Right cardiac atrium (tissue), 5 donors: Measurements from ENCODE around the gene TOMM20L. TPM values are rescaled to one million over a fixed set of nuclear protein-coding genes. Genes with fewer than 3 reads are reported as not detected.

Experiments used
- ATAC-seq, 2 donors: fragments of 200-7000 bp; cut with Tn5 transposase; one replicate each; pipeline versions ENCODE4 v1.8.0 to v1.9.1; 2020; ENCODE audit warnings: moderate library complexity in 2 of 2, mild to moderate bottlenecking in 1 of 2
- DNase-seq, 3 donors: peaks; one replicate each; pipeline ENCODE4 v3.0.0-alpha.2; 2020
- H3K27ac ChIP-seq: one replicate; pipeline ENCODE4 v1.5.1; 2013; ENCODE audit warnings: mild to moderate bottlenecking, low read length, control low read depth, moderate library complexity
- H3K27me3 ChIP-seq: one replicate; pipeline ENCODE4 v1.6.1; 2013; ENCODE audit not compliant: control insufficient read depth, insufficient read depth
- H3K4me1 ChIP-seq: one replicate; pipeline ENCODE4 v1.6.1; 2013; ENCODE audit warnings: low read length; ENCODE audit not compliant: control insufficient read depth, insufficient read depth
- H3K4me3 ChIP-seq: one replicate; pipeline ENCODE4 v1.5.1; 2013; ENCODE audit warnings: low read length, control low read depth
- H3K9me3 ChIP-seq: one replicate; pipeline ENCODE4 v1.6.1; 2013; ENCODE audit warnings: low read length; ENCODE audit not compliant: control insufficient read depth
- WGBS: extraction: QIAGEN DNeasy Blood & Tissue Kit; methylation state at CpG from one replicate; pipeline ENCODE4 v1.1.7; 2013; 5-methylcytosine and 5-hydroxymethylcytosine counted together
- intact Hi-C, 4 donors: fragments of 100-400 bp; cut with DNase I; formaldehyde crosslinking; loops; one replicate each; pipeline versions ENCODE4 v1.11.0 to v1.14.0; 2022 to 2023
- polyA plus RNA-seq: library from polyadenylated mRNA; stranded (reverse); fragments of 200-250 nt; gene quantifications from one replicate; pipeline ENCODE4 v1.2.3, GENCODE V29; 2013
- total RNA-seq, 4 donors: library from RNA; stranded (reverse); fragmentation: NEBNext Ultra II Directional; extraction: Animal tissue kit (Norgen Biotek cat#: 25700); gene quantifications; one replicate each; pipeline ENCODE4 v1.2.1, GENCODE V29; 2021
- donor health status: healthy with polysubstance abuse.
- donor health status: DM: no; HTN: yes; CAD: no.
- donor health status: DM: no; HTN: no; CAD: no.
- donor health status: DM: no; HTN: yes; CAD: no; lungs with severe emphysema.
- donor health status: DM: yes; HTN: yes; CAD: no.

The TOMM20L gene
- total and polyA plus RNA-seq, 5 donors, result not detected

DNA sequence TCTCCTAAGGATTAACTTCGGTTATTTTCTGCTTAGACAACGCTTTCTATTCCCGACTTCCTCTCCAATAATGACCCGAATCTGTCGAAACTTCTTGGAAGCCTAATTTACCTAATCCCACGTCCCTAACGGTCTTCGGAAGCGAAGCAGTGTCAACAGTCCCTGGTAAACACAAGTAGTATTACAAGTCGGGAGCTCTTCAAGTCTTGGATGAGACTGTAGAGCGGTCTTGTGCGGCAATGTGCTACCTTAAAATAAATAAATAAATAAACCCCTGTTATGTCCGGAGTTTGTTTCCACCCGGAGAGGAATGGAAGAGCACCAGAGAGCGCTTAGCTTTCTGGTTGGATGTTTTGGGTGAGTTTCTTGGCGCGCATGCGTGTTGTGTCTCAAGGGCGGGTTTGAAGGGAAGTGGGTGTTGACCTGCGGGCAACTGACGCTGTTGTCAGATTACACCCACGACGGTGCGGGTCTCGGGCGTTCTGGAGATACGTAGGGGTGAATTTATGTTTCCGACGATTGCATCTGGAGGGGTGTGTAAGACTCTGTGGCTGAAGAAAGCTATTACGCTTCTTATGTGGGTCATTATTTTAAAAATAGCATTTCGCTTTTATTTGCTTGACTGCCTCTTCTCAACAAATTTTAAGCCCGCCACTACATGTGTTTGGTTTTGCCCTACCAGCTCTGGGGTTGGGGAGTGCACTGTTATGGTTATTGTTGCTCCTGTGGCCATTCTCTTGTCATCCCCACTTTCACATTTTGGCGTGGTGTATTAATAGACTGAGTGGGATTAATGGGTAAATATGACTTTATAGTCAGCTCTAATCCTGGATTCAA lies 31.8 kb downstream of the TOMM20L start, which contains the start of the genes KIAA0586 and TIMM9:
TSS of gene KIAA0586 (plus strand) at position 439 of the 837 bp plus-strand sequence. CDS start 546 bp downstream, outside the sequence.
TSS of gene TIMM9 (minus strand) at position 251 of the 837 bp plus-strand sequence. CDS start 15,586 bp downstream, outside the sequence.
- Histone ChIP-seq H3K27ac (peak within 1 kb of the TSS; percentile 92), H3K4me1 (no peaks in the 10 kb centered on the region), H3K4me3 (peak within 1 kb of the TSS; percentile 67), H3K27me3 (no peaks in the 10 kb centered on the region), H3K9me3 (no peaks in the 10 kb centered on the region)
- DNase-seq (peak; percentile 97 to 98 (median 97)), ATAC-seq (peak; percentile 98)
- intact Hi-C loops, result no loop called here
- WGBS, result under 1% methylated on average over 33 of the region's 33 CpGs

GRCh38 chr14:58428118-58428683 lies 32.5 kb downstream of the TOMM20L start:
- intact Hi-C loops, result no loop called here
- ATAC-seq, result peak; percentile 30 to 45
- Histone ChIP-seq H3K4me1 (no peaks in the 10 kb centered on the region), H3K27ac (no peak overlapping the region), H3K27me3 (no peaks in the 10 kb centered on the region), H3K4me3 (peak overlapping the region; percentile 67), H3K9me3 (no peaks in the 10 kb centered on the region)
- 0% methylated on average over 10 of the region's 10 CpGs for WGBS
- DNase-seq, result no peak

- Histone ChIP-seq H3K27me3 (no peaks in the 10 kb centered on the region), H3K9me3 (no peaks in the 10 kb centered on the region), H3K27ac (no peak overlapping the region), H3K4me3 (no peak overlapping the region), H3K4me1 (no peaks in the 10 kb centered on the region)
- intact Hi-C loops, result no loop called here
- DNase-seq, result no peak
- ATAC-seq, result no peak
- 53% methylated on average over 1 of the region's 1 CpG for WGBS
Observed at GRCh38 chr14:58430156-58430555, 34.4 kb downstream of the TOMM20L start.

DNA sequence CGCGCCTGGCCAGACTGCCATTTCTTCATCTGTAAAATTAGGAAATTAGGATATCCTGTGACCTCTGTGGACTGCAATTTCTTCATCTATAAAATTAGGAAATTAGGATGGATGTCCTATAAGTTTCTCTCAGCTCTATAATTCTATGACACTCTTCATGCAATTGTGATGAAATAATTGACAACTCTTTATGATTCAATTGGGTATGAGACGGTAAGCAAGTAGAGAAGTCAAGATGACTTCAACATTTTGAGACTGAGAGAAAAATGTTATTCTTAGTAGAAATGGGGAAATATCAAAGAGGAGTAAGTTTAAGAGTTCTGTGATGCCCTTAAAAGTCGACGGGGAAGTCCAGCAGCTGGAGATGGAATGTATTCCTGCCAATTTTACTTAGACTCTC lies 43.7 kb downstream of the TOMM20L start:
- ATAC-seq, result no peak
- H3K4me1 ChIP-seq, result no peaks in the 10 kb centered on the region
- H3K27me3 ChIP-seq, result no peaks in the 10 kb centered on the region
- no peaks in the 10 kb centered on the region for H3K9me3 ChIP-seq
- no peak overlapping the region for H3K27ac ChIP-seq
- intact Hi-C loops, result no loop called here
- no peak for DNase-seq
- 84% methylated on average over 5 of the region's 5 CpGs for WGBS
- no peak overlapping the region for H3K4me3 ChIP-seq

DNA sequence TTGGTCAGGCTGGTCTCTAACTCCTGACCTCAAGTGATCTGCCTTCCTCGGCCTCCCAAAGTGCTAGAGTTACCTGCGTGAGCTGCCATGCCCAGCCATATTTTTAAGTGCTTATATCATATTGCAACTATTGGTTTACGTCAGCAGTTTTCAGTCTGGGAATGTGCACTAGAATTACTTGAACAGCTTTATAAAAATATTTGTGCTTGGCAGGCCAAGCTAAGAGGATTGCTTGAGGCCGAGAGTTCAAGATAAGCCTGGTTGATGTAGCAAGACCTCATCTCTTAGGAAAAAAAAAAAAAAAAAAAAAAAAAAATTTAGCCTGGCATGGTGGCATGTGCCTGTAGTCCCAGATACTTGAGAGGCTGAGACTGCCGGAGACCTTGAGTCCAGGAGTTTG lies 48.9 kb downstream of the TOMM20L start:
- H3K4me1 ChIP-seq, result no peaks in the 10 kb centered on the region
- ATAC-seq, result no peak
- 80% methylated on average over 5 of the region's 5 CpGs for WGBS
- H3K4me3 ChIP-seq, result no peak overlapping the region
- no peaks in the 10 kb centered on the region for H3K9me3 ChIP-seq
- H3K27me3 ChIP-seq, result no peaks in the 10 kb centered on the region
- H3K27ac ChIP-seq, result no peak overlapping the region
- intact Hi-C loops, result no loop called here
- DNase-seq, result no peak

- Histone ChIP-seq H3K4me1 (no peaks in the 10 kb centered on the region), H3K9me3 (no peaks in the 10 kb centered on the region), H3K27ac (no peak overlapping the region), H3K27me3 (no peaks in the 10 kb centered on the region), H3K4me3 (no peak overlapping the region)
- no peak for DNase-seq
- intact Hi-C loops, result no loop called here
- no peak for ATAC-seq
- WGBS, result 94% methylated on average over 9 of the region's 9 CpGs
Observed at GRCh38 chr14:58455593-58456265, 60.0 kb downstream of the TOMM20L start.

Other genes starting within 250 kb of the TOMM20L start
- 1 to 10 TPM; 5.4 to 9.9 (median 8.4) TPM for gene ARMH4, start 243.7 kb upstream of the TOMM20L start, total RNA-seq
- 2.1 TPM for gene ARMH4, start 243.7 kb upstream of the TOMM20L start, polyA plus RNA-seq
- 10 to 100 TPM; 71.3 to 80.1 (median 74.3) TPM for gene ACTR10, start 195.8 kb upstream of the TOMM20L start, total RNA-seq
- 130 TPM for gene ACTR10, start 195.8 kb upstream of the TOMM20L start, polyA plus RNA-seq
- 100 to 1,000 TPM; 112 to 147 (median 124) TPM for gene PSMA3, start 151.1 kb upstream of the TOMM20L start, total RNA-seq
- gene PSMA3, start 151.1 kb upstream of the TOMM20L start, polyA plus RNA-seq, result 159 TPM
- 10 to 100 TPM; 17.1 to 26.1 (median 18.1) TPM for gene ARID4A, start 97.4 kb upstream of the TOMM20L start, total RNA-seq
- gene ARID4A, start 97.4 kb upstream of the TOMM20L start, polyA plus RNA-seq, result 8.3 TPM
- gene TIMM9, start 31.6 kb downstream of the TOMM20L start, total RNA-seq, result 10 to 100 TPM; 25.5 to 35.8 (median 30.9) TPM
- 42.5 TPM for gene TIMM9, start 31.6 kb downstream of the TOMM20L start, polyA plus RNA-seq
- gene KIAA0586, start 31.8 kb downstream of the TOMM20L start, total RNA-seq, result 10 to 100 TPM in 2 of 4 donors, 1 to 10 TPM in 2; 8.5 to 11.2 (median 10.1) TPM
- gene KIAA0586, start 31.8 kb downstream of the TOMM20L start, polyA plus RNA-seq, result 3.8 TPM
- gene DACT1, start 242.0 kb downstream of the TOMM20L start, total RNA-seq, result 10 to 100 TPM in 1 of 4 donors, 1 to 10 TPM in 3; 8.0 to 10.3 (median 9.8) TPM
- gene DACT1, start 242.0 kb downstream of the TOMM20L start, polyA plus RNA-seq, result 4.8 TPM